IPS-NIHi7 (cell line): ENCODE results near the gene PLA2G2A.

Experiments used
- DNase-seq: peaks from one replicate; pipeline ENCODE4 v3.0.0; 2012; ENCODE audit warnings: mixed read lengths; ENCODE audit errors: extremely low spot score

Gene PLA2G2A

GRCh38 chr1:19973616-19974015, 5.8 kb downstream of the PLA2G2A start:
- no peak for DNase-seq

GRCh38 chr1:19971664-19972063, 7.8 kb downstream of the PLA2G2A start:
- no peak for DNase-seq

GRCh38 chr1:19969898-19970660, 9.3 kb downstream of the PLA2G2A start:
- DNase-seq, result no peak

GRCh38 chr1:19967808-19968207, 11.6 kb downstream of the PLA2G2A start:
- DNase-seq, result no peak

GRCh38 chr1:19964542-19964941, 14.9 kb downstream of the PLA2G2A start:
- DNase-seq, result no peak

GRCh38 chr1:19963636-19964035, 15.8 kb downstream of the PLA2G2A start:
- no peak for DNase-seq

GRCh38 chr1:19960591-19960990, 18.8 kb downstream of the PLA2G2A start:
- DNase-seq, result no peak

- peak; percentile 52 for DNase-seq
Observed at GRCh38 chr1:19957779-19958178, 21.6 kb downstream of the PLA2G2A start.

- no peak for DNase-seq
Observed at GRCh38 chr1:19955534-19956170, 23.8 kb downstream of the PLA2G2A start.

- DNase-seq, result no peak
Observed at GRCh38 chr1:19954059-19954458, 25.4 kb downstream of the PLA2G2A start.

- peak; percentile 51 for DNase-seq
Observed at GRCh38 chr1:19949016-19949415, 30.4 kb downstream of the PLA2G2A start.

GRCh38 chr1:19946971-19947370, 32.4 kb downstream of the PLA2G2A start:
- no peak for DNase-seq

- no peak for DNase-seq
Observed at GRCh38 chr1:19946331-19946751, 33.1 kb downstream of the PLA2G2A start.

- no peak for DNase-seq
Observed at GRCh38 chr1:19945914-19946313, 33.5 kb downstream of the PLA2G2A start.

GRCh38 chr1:19942657-19943056, 36.8 kb downstream of the PLA2G2A start:
- no peak for DNase-seq

GRCh38 chr1:19942088-19942487, 37.3 kb downstream of the PLA2G2A start:
- no peak for DNase-seq

- DNase-seq, result no peak
Observed at GRCh38 chr1:19941206-19941568, 38.2 kb downstream of the PLA2G2A start.

GRCh38 chr1:19940486-19941205, 38.8 kb downstream of the PLA2G2A start:
- DNase-seq, result no peak

GRCh38 chr1:19938472-19938871, 40.9 kb downstream of the PLA2G2A start:
- DNase-seq, result no peak

GRCh38 chr1:19936061-19936750, 43.2 kb downstream of the PLA2G2A start:
- no peak for DNase-seq

- no peak for DNase-seq
Observed at GRCh38 chr1:19934336-19934735, 45.1 kb downstream of the PLA2G2A start.

GRCh38 chr1:19932866-19933265, 46.6 kb downstream of the PLA2G2A start:
- DNase-seq, result no peak
